B cell (primary cell): Measurements from ENCODE around the gene GNG13. TPM values are rescaled to one million over a fixed set of nuclear protein-coding genes. Genes with fewer than 3 reads are reported as not detected.

ENCODE experiments used
- ATAC-seq: fragments of 200-7000 bp; cut with Tn5 transposase; one replicate; pipeline ENCODE4 v1.10.0; 2021; ENCODE audit warnings: low read depth, mild to moderate bottlenecking, moderate number of reproducible peaks, moderate library complexity
- CTCF ChIA-PET: fragments of 350-600 bp; sonication (Branson Sonifier 250); formaldehyde crosslinking; loops from one replicate; lab custom pipeline; 2021; ENCODE audit warnings: antibody characterized with exemption, inconsistent platforms; lab: Charles Lee
- POLR2A ChIA-PET: fragments of 350-600 bp; sonication (Branson Sonifier 250); formaldehyde crosslinking; loops from one replicate; lab custom pipeline; 2021; ENCODE audit warnings: antibody characterized with exemption; lab: Charles Lee
- DNase-seq: peaks from one replicate; pipeline ENCODE4 v3.0.0; 2013
- H2AFZ ChIP-seq: 2 replicates; pipeline ENCODE4 v1.6.1; 2012; ENCODE audit warnings: mild to moderate bottlenecking, low read depth, low read length; ENCODE audit not compliant: insufficient read depth, poor library complexity, severe bottlenecking
- H3K27ac ChIP-seq, 2 donors: 1 replicate in 1 of 2; 2 replicates in 1 of 2; pipeline ENCODE4 v1.5.1; 2012 to 2013; ENCODE audit warnings: low read length in 2 of 2, mild to moderate bottlenecking in 2 of 2, moderate library complexity in 1 of 2
- H3K27me3 ChIP-seq, 4 experiments: fragments of 200-600 bp in 1 of 4; sonication (generic) in 1 of 4; replicated peaks in 1 of 4; 1 replicate in 2 of 4; 2 replicates in 2 of 4; pipeline versions ENCODE4 v1.6.1 to v1.7.0; 2013 to 2016; ENCODE audit warnings: low read length in 3 of 4, mild to moderate bottlenecking in 2 of 4, mixed read lengths in 1 of 4, moderate library complexity in 1 of 4; ENCODE audit not compliant: insufficient read depth in 4 of 4, control insufficient read depth in 3 of 4; ENCODE audit errors: control extremely low read depth in 1 of 4
- H3K36me3 ChIP-seq, 2 experiments: replicated peaks in 1 of 2; 1 replicate in 1 of 2; 2 replicates in 1 of 2; pipeline versions ENCODE4 v1.6.1 to v1.7.1; 2013; ENCODE audit warnings: low read length in 1 of 2; ENCODE audit not compliant: insufficient read depth in 2 of 2, control insufficient read depth in 1 of 2; ENCODE audit errors: control extremely low read depth in 1 of 2, extremely low read depth in 1 of 2
- H3K4me1 ChIP-seq, 2 donors: fragments of 200-600 bp in 1 of 2; sonication (generic) in 1 of 2; 1 replicate in 1 of 2; 2 replicates in 1 of 2; pipeline versions ENCODE4 v1.5.1 to v1.6.1; 2013 to 2017; ENCODE audit warnings: low read length in 2 of 2; ENCODE audit not compliant: control insufficient read depth in 2 of 2, insufficient read depth in 2 of 2
- H3K4me2 ChIP-seq: replicated peaks from 2 replicates; pipeline ENCODE3; 2012; ENCODE audit warnings: mild to moderate bottlenecking, low read depth, low read length; ENCODE audit not compliant: poor library complexity, severe bottlenecking
- H3K4me3 ChIP-seq, 5 experiments: fragments of 200-600 bp in 1 of 5; sonication (generic) in 1 of 5; 1 replicate in 3 of 5; 2 replicates in 2 of 5; pipeline versions ENCODE4 v1.5.1 to v1.7.0; 2011 to 2016; ENCODE audit warnings: low read length in 4 of 5, mild to moderate bottlenecking in 4 of 5, low read depth in 2 of 5, control low read depth in 1 of 5, moderate library complexity in 1 of 5; ENCODE audit not compliant: insufficient read depth in 1 of 5; ENCODE audit errors: control extremely low read depth in 1 of 5, extremely low read depth in 1 of 5
- H3K79me2 ChIP-seq: fragments of 200-600 bp; sonication (generic); one replicate; pipeline ENCODE4 v1.6.0; 2016; ENCODE audit warnings: low read length; ENCODE audit not compliant: control insufficient read depth, insufficient read depth
- H3K9ac ChIP-seq: fragments of 200-600 bp; sonication (generic); 2 replicates; pipeline ENCODE4 v1.6.1; 2017; ENCODE audit warnings: mild to moderate bottlenecking, low read length, moderate library complexity
- H3K9me3 ChIP-seq, 3 donors: one replicate each; pipeline versions ENCODE4 v1.6.1 to v1.7.1; 2013; ENCODE audit warnings: low read length in 2 of 3; ENCODE audit not compliant: control insufficient read depth in 2 of 3, insufficient read depth in 1 of 3; ENCODE audit errors: control extremely low read depth in 1 of 3
- H4K20me1 ChIP-seq: 2 replicates; pipeline ENCODE4 v1.6.0; 2012; ENCODE audit warnings: mild to moderate bottlenecking, low read length; ENCODE audit not compliant: insufficient read depth, control insufficient read depth, poor library complexity, severe bottlenecking
- H3K27ac Mint-ChIP-seq: one replicate; pipeline ENCODE4 v1.8.0; 2021; ENCODE audit warnings: mixed read lengths
- H3K27me3 Mint-ChIP-seq: one replicate; pipeline ENCODE4 v1.8.0; 2021; ENCODE audit warnings: mixed read lengths
- H3K4me1 Mint-ChIP-seq: one replicate; pipeline ENCODE4 v1.8.0; 2021; ENCODE audit warnings: mixed read lengths
- H3K4me3 Mint-ChIP-seq: one replicate; pipeline ENCODE4 v1.8.0; 2021; ENCODE audit warnings: mixed read lengths
- H3K9me3 Mint-ChIP-seq: one replicate; pipeline ENCODE4 v1.8.0; 2022; ENCODE audit warnings: mixed read lengths; ENCODE audit not compliant: insufficient read depth
- CTCF ChIP-seq: fragments of 200-600 bp; IDR thresholded peaks from one replicate; pipeline ENCODE4 v1.8.0; 2022; ENCODE audit warnings: antibody characterized with exemption, mild to moderate bottlenecking
- EZH2 ChIP-seq: IDR thresholded peaks from 2 replicates; pipeline ENCODE4 v1.6.1; 2012; ENCODE audit warnings: borderline replicate concordance, low read depth, mild to moderate bottlenecking, moderate library complexity, low read length; ENCODE audit not compliant: insufficient read depth, poor library complexity, severe bottlenecking
- WGBS: methylation state at CpG from one replicate; pipeline ENCODE4 v1.1.5; 2013; ENCODE audit warnings: missing lambda C conversion rate; ENCODE audit not compliant: insufficient coverage; 5-methylcytosine and 5-hydroxymethylcytosine counted together
- intact Hi-C: fragments of 100-400 bp; cut with micrococcal nuclease; formaldehyde crosslinking; loops from one replicate; pipeline ENCODE4 v1.10.0; 2022
- polyA plus RNA-seq: library from polyadenylated mRNA; depleted of rRNA; stranded (reverse); fragments of >200 nt; gene quantifications from 2 replicates; pipeline ENCODE4 v1.2.3, GENCODE V29; 2012
- total RNA-seq, 2 donors: library from RNA; stranded (reverse); fragments of 120-200 nt in 1 of 2; gene quantifications; 1 replicate in 1 of 2; 2 replicates in 1 of 2; pipeline versions ENCODE4 v1.2.3 to v1.2.4, GENCODE V29; 2013 to 2022

GNG13 gene
- total and polyA plus RNA-seq, 2 donors (not counting 1 experiment from before 2014, with no cell fraction given): not detected

GRCh38 chr16:789191-789850 lies 11.2 kb downstream of the GNG13 start:
- ATAC-seq: no peak
- H3K9ac ChIP-seq: peak overlapping the region; percentile 84
- POLR2A ChIA-PET: interaction anchor here (1.1 kb wide), 1 partner anchor 49 kb away, joined by 3 read pairs; the partner anchor contains the start of gene CIAO3
- no peaks in the 10 kb centered on the region for H3K27me3 ChIP-seq
- H3K27me3 Mint-ChIP-seq: no peaks in the 10 kb centered on the region
- no peak for DNase-seq
- H3K36me3 ChIP-seq: peaks cover 0 to 8% of the 10 kb centered on the region in 2 experiments
- WGBS: 78% methylated on average over 32 of the region's 33 CpGs
- peak overlapping the region; percentile 47 for H3K4me3 Mint-ChIP-seq
- intact Hi-C loops: no loop called here
- H3K4me1 Mint-ChIP-seq: peaks cover 7% of the 10 kb centered on the region
- peaks cover 31% of the 10 kb centered on the region for H4K20me1 ChIP-seq
- H3K79me2 ChIP-seq: peaks cover 11% of the 10 kb centered on the region
- CTCF ChIA-PET: interaction anchor here (0.9 kb wide), 1 partner anchor 77 kb away, joined by 3 read pairs; no protein-coding TSS in a partner anchor
- H3K27ac ChIP-seq: peak overlapping the region in 1 of 2 donors; percentile 68
- H3K4me3 ChIP-seq: peak overlapping the region in 4 of 5 experiments; percentile 65 to 86 (median 71)
- peak overlapping the region; percentile 96 for H3K4me2 ChIP-seq
- no peak overlapping the region for H3K27ac Mint-ChIP-seq
- H3K4me1 ChIP-seq: peaks cover 13 to 24% of the 10 kb centered on the region in 2 donors
- no peaks in the 10 kb centered on the region for H3K9me3 ChIP-seq
- no peaks in the 10 kb centered on the region for H3K9me3 Mint-ChIP-seq
- TF ChIP-seq CTCF (no peak), EZH2 (no peak)
- peak overlapping the region; percentile 94 for H2AFZ ChIP-seq
